WTC11 (cell line): ENCODE data around the gene RAPH1. TPM values are rescaled to one million over a fixed set of nuclear protein-coding genes. Genes with fewer than 3 reads are reported as not detected.

Source experiments
- total RNA-seq: library from RNA; stranded (reverse); gene quantifications from 3 replicates; pipeline ENCODE4 v1.2.3, GENCODE V29; 2021

RAPH1 gene
- total RNA-seq, 1 experiment from 2014 or later, result 24.6 TPM

Other genes with a start within 250 kb of the RAPH1 start
- gene ABI2, start 206.9 kb downstream of the RAPH1 start, total RNA-seq, result 121 to 134 TPM (median 132 TPM) in 3 replicates
- 0.11 to 0.50 TPM (median 0.16 TPM) in 3 replicates for gene CD28, start 171.3 kb upstream of the RAPH1 start, total RNA-seq